H54 (cell line): ENCODE results near the gene NEURL1.
A peak's percentile ranks its signal among the peaks of the same experiment; 100 is the strongest.

Experiments
- DNase-seq: peaks from one replicate; pipeline ENCODE4 v3.0.0; 2011; ENCODE audit warnings: low spot score, mixed read lengths; ENCODE audit not compliant: insufficient read length
- FAIRE-seq: peaks from 3 replicates; lab custom pipeline; 2011; peaks lifted over from hg19 to GRCh38; lab: Jason Lieb, UNC
- POLR2A ChIP-seq: IDR thresholded peaks from 2 replicates; pipeline ENCODE4 v1.6.1; 2011; ENCODE audit warnings: low read depth, mild to moderate bottlenecking, low read length

NEURL1 gene

DNA sequence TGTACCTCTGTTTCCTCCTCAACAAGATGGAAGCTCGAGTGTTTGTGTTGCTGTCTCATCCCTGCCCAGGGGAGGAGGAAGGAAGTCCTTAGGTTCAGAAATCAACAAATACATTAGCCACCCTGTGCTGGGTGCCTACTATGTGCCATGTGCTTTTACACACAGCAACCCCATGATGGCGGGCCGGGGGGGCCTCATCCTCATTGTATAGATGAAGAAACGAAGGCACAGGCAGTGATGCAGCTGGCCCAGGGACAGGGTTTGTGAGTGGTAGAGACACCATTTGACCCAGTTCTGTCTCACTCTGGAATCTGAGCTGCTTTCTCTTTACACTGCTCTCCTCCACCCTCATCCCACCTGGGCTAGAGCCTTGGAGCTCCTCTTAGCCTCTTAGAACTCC lies 39.5 kb upstream of the NEURL1 start:
- no peak for TF ChIP-seq POLR2A
- DNase-seq = no peak
- no peak for FAIRE-seq

DNA sequence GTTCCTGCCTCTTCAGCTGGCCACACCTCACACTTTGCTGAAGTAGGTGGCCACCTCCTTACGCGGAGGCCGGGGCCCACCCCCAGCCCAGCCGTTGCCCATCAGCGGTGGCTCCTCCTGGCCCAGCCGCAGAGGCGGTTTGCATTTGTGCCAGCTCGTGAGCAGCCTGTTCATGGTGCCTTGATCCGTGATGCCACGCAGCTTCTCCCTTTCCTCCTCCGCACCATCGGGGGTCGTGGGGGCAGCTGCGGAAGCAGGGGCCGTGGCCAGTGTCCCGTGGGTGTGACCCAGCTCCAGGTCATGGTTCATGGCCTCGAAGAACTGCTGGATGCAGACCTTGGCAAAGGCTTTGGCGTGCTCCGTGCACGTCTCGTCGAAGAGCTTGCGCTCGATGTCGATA lies 38.3 kb upstream of the NEURL1 start:
- no peak for DNase-seq
- TF ChIP-seq POLR2A = no peak
- FAIRE-seq = no peak

DNA sequence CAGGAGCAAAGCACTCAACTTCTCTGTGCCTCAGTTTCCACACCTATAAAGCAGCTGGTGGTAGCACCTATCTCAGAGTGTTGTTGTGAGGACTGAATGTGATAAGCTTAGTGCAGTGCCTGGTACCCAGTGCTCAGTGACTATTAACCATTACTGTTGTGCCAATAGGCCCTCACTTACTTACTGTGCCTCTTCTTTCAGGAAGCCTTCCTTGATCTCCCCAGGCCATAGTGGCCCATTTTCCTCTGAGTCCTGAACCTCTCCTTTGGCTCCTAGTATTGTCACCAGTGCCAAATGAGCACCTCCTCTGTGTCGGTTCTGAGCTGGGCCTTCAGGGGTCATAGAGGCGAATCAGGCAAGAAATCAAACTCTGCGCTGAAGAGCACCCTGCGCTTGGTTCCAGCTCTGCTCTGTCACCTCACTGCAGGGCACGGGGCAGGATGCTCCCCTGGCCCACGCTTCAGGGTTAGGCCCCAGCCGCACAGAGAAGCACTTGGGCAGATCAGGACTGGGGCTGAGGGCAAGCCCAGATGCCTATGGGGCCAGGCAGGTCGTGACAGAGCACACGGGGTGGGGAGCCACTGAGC lies 37.3 kb upstream of the NEURL1 start:
- no peak for FAIRE-seq
- no peak for TF ChIP-seq POLR2A

DNA sequence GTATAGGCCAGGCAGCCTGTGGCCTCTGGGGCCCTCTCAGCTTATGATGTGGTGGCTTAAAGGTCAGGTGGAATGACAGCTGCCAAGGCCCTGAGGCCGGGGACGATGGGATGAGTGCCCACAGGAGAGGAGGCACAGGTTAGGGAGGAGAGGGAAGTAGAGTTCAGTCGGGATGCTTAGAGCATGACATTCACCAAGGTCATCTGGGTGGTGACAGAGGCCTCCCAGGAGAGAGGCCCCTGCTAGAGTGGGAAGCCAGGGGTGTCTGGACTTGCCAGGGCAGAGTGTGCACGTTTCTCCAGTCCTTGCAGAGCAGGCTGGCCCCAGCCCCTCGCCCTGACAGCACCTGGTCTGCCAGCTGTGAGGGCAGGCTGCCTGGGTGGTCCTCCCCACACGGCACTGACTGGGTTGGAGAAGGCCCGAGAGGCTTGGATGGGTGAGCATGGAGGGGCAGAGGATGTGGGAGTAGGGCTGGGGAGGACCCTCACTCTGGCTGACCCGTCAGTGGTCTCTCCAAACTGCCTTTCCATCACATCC lies 36.3 kb upstream of the NEURL1 start:
- TF ChIP-seq POLR2A = no peak

More for the DNA sequence above, 37.3 kb upstream of the NEURL1 start:
- no peak for DNase-seq

DNA sequence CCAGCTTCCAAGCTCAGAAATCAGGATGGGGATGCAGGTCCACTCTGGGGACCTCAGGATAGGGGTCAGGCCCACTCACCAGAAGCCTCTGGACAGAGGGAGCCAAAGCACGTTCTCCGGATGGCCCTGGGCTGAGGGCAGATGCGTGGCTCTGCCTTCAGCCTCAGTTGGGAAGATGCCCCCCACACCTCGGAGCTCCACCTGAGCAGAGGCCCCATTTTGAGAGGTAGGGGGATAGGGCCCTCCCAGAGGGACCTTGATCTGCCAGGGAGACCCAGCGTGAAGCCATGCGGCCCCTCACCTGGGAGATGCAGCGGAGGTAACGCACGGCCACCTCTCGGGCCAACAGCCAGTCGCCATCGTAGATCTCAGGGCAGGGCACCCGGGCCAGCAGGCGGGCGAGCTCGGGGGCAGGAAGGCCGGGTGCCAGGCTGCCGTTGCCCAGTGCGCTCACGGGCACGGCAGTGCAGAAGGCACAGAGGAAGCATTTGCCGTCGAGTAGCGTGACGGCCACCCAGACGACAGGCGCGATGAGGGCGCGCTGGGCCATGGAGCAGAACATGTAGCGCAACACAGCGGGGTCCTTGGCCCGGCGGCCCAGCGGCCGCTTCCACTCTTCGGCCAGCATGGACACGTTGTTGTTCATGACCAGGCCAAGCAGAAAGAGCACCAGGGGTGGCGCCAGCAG lies 35.5 kb upstream of the NEURL1 start:
- FAIRE-seq = no peak
- no peak for TF ChIP-seq POLR2A
- no peak for DNase-seq

More for the DNA sequence above, 36.3 kb upstream of the NEURL1 start:
- FAIRE-seq (no peak), DNase-seq (no peak)

DNA sequence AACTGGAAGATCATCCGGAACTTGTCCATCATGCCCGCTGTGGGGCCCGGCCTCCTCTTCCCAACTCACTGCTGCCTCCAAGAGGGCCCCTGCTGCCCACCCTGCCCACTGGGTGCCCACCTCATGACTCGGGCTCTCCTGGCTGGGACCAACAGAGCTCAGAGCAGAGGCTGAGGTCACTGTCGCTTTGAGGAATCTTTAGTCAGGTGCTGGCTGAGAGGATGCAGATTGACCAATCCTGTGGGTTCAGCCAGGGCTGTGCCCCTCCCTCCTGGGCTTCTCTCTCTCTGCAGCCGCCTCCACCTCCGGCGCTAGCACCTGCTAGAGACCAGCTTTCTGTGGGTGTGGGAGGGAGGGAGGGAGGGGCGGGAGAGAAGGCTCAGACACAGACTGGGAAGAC lies 34.8 kb upstream of the NEURL1 start, which contains the start of gene CALHM1:
Gene CALHM1 (minus strand): TSS at position 181 of the 400 bp plus-strand sequence. CDS start 149 bp downstream, at position 32.
- no peak for DNase-seq
- no peak for FAIRE-seq
- TF ChIP-seq POLR2A = no peak

DNA sequence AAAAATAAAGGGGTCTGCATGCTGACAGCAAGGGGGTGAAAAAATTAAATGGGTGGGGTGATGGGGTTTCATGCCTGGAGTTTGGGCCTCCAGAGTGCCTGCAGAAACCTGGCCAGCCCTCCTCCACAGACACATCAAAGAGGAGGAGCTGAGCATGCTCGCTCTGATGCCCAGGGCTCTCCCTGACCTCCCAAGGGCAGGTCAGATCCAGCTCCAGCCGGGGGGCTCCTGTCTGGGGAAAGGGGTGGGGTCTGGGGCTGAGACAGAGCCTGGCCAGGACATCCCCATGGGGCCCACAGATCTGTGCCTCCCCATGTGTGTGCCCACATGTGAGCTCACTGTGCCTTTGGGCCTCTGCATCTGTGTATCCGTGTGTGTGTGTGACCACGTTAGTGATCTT lies 33.9 kb upstream of the NEURL1 start:
- FAIRE-seq = no peak
- TF ChIP-seq POLR2A = no peak
- DNase-seq = no peak

DNA sequence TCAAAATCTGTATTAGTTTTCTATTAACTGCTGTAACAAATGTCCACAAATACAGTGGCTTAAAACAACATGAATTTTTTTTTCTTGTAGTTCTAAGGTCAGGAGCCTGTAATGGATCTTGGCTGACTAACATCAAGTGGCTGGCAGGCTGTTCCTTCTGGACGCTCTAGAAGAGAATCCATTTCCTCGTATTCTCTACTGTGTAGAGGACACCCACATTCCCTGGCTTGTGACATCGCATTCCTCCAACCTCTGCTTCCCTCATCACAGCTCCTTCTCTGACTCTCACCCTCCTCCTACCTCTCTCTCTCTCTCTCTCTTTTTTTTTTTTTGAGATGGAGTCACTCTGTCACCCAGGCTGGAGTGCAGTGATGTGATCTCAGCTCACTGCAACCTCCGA lies 30.0 kb upstream of the NEURL1 start:
- TF ChIP-seq POLR2A = no peak
- DNase-seq (no peak), FAIRE-seq (no peak)

DNA sequence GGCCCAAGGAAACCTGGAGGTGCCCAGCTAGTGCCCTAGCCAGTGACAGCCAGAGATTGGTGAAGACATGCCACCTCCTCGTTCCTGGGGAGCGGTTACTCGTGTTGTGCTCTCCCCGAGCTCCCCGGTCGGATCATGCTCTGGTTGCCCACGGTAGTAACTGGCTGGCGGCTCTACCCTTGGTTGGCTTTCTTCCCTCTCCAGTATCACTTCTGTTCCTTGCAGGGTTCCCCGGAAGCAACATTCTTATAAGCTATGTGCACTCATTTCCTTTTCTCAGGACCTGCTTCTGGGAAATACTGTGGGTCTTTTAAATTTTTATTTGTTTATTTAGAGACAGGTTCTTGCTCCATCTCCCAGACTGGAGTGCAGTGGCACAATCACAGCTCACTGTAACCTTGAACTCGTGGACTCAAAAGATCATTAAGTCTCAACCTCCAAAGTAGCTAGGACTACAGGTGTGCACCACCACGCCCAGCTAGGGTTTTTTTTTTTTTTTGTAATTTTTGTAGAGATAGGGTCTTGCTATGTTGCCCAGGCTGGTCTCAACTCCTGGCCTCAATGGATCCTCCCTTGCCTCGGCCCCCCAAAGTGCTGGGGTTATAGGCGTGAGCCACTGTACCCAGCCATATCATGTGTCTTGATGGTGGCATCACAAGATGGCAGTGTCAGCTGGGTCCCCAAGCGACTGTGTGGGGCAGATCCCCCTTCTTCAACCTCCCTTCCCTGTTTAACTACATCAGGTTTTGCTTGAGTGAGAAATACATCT lies 27.9 kb upstream of the NEURL1 start:
- FAIRE-seq (no peak), DNase-seq (no peak)
- no peak for TF ChIP-seq POLR2A

DNA sequence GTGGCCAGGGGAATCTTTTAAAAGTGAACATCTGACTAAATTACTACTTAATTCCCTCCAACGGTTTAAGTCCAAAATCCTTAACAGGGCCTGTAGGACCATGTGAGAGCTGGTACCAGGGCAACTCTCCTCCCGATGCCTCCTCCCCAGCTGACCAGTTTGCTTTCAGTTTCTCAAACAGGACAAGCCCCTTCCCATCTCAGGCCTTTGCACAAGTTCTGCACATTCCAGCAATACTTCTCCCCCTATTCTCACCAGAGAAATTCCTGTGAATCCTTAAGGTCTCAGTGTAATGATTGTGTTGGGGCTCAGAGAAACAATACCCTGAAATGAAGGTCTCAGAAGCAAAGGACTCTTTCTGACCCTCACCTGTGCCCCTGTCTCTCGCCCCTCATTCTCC lies 26.8 kb upstream of the NEURL1 start:
- DNase-seq (no peak), FAIRE-seq (no peak)
- TF ChIP-seq POLR2A = no peak

DNA sequence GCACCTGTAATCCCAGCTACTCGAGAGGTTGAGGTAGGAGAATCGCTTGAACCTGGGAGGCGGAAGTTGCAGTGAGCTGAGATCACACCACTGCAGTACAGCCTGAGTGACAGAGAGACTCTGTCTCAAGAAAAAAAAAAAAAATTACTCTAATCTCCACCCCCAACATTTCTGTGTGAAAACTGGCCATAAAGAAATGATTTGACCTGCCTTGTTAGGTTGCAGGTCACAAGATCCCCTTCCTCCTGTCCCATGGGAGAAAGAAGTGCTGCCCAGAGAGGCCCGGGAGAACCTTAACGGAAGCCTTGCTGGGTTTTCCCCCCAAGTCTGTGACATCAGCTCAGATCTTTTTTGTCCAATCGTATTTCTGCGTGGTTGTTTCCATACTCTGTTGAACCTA lies 26.1 kb upstream of the NEURL1 start:
- no peak for FAIRE-seq
- TF ChIP-seq POLR2A = no peak
- DNase-seq = no peak

DNA sequence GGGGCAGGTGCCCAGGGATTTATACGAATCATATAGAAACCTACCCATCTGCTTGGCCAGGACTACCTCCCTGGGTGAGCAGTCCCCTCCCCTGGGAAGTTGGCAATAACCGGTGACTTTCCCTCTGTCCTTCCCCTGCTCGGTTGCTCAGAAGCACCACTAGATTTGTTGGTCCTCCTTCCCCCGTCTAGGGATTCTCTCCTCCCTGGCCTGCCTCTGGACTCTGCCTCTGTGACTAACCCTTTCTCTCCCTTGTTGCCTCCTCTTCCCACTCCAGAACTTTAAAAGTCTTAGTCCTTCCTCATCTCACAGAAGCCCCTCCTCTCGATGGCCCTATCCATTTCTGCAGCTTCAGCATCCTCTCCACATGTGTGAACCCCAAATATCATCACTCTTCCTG lies 24.3 kb upstream of the NEURL1 start:
- TF ChIP-seq POLR2A = no peak
- FAIRE-seq (no peak), DNase-seq (no peak)

DNA sequence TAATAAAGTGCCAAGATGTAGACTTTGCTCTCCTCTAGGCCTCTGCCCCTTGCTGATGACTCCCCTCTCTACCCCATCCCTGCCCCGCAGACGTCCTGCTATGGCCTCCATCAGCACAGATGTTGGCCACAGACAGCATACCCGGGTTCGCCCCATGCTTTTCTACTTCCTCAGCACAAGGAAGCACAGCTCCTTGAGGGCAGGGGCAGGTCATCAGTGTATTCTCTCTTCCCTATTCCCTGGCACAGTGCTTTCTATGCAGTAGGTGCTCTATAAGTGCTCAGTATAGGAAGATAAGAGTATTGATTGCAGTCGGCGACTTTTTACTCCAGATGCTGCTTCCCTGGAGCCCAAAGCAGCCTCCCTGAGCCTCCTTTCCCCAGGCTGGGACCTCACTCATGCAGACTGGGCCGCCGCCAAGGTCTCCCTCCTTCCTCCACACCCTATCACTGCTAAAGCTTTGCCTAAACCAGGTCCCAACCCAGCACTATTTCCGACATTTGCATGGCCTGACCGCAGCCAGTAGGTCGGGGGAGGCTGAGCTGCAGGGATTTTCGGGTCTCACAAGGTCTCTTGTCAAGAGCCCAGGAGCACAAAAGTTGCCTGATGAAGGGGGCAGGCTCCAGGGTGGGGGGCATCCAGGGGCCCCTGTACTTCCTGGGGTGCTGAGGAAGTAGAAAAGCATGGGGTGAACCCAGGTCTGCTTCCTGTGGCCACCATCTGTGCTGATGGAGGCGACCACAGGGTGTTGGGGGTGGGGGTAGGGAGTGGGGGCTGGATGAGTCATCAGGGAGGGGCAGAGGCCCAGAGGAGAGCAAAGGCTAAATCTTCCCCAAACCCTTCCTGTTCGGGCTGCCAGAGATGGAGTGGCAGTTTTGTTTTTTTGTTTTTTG lies 22.5 kb upstream of the NEURL1 start:
- DNase-seq = peak; percentile 40
- no peak for FAIRE-seq
- no peak for TF ChIP-seq POLR2A

DNA sequence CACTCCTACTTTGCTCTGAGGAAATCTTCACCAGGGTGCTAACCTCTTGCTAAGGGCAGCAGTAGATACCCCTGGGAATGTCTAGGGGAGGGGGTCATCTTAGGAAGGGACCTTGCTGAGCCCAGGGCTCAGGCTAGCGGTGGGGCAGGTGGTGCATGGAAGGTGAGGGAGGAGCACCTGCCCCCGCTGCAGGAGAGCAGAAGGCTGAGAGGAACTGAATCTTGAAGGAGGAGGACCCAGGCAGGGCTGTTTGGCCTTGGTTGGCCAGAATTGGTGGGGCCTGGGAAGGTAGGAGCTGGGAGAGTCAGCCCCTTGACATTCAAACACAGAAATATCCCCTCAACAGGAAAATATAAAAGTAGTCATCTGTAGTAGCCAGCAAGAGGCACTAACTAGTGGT lies 21.5 kb upstream of the NEURL1 start:
- FAIRE-seq (no peak), DNase-seq (no peak)
- no peak for TF ChIP-seq POLR2A
